ENCODE data around the gene EEF1AKMT2.

DNA sequence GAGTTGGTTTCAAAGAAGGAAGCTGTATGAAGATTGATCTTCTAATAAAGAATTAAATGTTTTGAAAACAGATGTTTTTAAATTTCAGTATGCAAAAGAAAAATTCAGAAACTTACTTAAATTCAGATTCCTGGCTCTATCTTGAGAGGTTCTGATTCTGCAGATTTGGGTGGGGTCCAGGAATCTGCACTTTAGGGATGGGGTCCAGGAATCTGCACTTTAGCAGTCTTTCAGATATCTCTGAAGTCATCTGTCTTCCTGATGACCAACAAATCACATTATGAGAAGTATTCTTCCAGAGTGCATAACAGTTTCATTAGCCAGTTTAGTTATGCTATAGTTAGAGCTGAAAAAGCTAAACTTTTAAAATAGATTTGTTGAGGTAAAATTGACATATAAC is 34.0 kb upstream of the EEF1AKMT2 start:
- TF ChIP-seq TAF1 (IDR thresholded peaks at IDR 0.05; ENCODE audit: low read depth) (no peak), EGR1 (IDR thresholded peaks at IDR 0.05) (no peak), FOXM1 (IDR thresholded peaks at IDR 0.05; ENCODE audit: borderline replicate concordance, low read depth) (no peak), EP300 (IDR thresholded peaks at IDR 0.05; ENCODE audit: borderline replicate concordance) (no peak), RAD21 (IDR thresholded peaks at IDR 0.05; ENCODE audit: low read depth) (no peak)
